Measurements from ENCODE around the gene GNAI3.
A peak's percentile ranks its signal among the peaks of the same experiment; 100 is the strongest.

Gene GNAI3

DNA sequence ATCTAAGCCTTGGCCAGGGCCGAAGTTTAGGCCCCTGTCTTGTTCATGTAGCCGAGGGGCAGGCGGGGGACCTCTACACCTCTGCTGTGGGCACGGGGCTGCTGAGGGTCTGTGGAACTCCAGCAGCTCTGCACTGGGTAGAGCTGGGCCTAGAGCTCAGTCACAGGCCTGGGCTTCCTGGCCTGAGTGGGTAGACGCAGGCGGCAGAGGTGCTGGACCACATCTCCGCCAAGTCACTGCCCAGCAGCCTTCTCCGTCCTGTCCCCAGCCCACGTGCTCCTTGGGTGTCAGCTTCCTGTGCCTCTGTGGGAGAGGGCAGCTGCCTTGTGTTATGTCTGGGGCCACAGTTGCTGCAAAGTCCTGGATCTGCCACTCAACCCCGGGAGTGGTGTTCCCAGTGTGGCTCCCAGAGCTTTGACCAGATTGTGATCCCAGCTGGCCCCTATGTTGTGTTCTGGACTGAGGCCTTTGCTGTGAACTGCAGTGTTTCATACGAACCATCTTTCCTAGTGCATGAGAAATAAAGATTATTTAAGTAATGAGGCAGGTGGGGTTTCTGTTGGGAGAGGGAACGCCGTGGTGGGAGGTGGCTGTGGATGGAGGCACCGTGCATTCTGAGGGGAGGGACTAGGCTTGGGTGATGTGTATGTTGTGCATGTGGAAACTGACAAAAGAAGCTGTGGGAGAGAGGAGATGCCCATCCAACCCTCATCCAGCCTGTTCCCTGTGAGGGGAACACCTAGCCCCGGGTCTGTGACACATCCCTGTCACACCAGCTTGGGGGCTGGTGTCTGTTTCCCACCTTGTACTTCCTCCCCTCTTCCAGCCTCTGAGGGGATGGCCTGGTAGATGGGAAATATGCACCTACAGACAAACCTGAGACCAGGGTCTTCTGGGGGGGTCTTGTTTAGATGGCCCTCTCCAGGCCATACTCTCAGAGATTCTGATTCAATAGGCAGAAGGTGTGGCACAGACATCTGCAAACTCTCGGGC is 83.4 kb downstream of the GNAI3 start:
- peak overlapping the region; percentile 95 for H2BK15ac ChIP-seq (ENCODE audit: low read length)
- H2BK120ac ChIP-seq (ENCODE audit: low read depth, low read length), result no peak overlapping the region
- H2AK5ac ChIP-seq (ENCODE audit: low read depth, low read length), result peak overlapping the region; percentile 95
- no peak overlapping the region for H3K9ac ChIP-seq (ENCODE audit: low read depth, low read length, poor library complexity)
- peak overlapping the region; percentile 76 for H3K27ac ChIP-seq (replicated peaks; ENCODE audit: low read length)
- peak overlapping the region; percentile 47 for H3K14ac ChIP-seq (ENCODE audit: low read length)
- H3K79me1 ChIP-seq (ENCODE audit: low read depth, low read length), result peaks cover 1% of the 10 kb centered on the region
- no peak overlapping the region for H4K8ac ChIP-seq (ENCODE audit: low read depth, low read length)
- peak overlapping the region; percentile 95 for H2BK12ac ChIP-seq (ENCODE audit: low read length)
- peaks cover 6 to 17% of the 10 kb centered on the region in 2 donors for H3K4me1 ChIP-seq (ENCODE audit: control insufficient read depth in 2 of 2, insufficient read depth in 1 of 2, low read depth in 1 of 2, low read length in 2 of 2)
- H2AFZ ChIP-seq (ENCODE audit: low read length), result no peak overlapping the region
- no peaks in the 10 kb centered on the region for H3K9me3 ChIP-seq (replicated peaks in 1 of 2; ENCODE audit: control insufficient read depth in 2 of 2, insufficient read depth in 1 of 2, low read depth in 1 of 2, low read length in 2 of 2)
- no peak overlapping the region for H3K4me3 ChIP-seq (ENCODE audit: low read length in 2 of 2)
- WGBS, 2 donors (ENCODE audit: extremely low coverage in 2 of 2, insufficient read length in 2 of 2, insufficient replicate concordance in 1 of 2), result no CpG with 5 or more reads among the region's 16 CpGs
- H3K23ac ChIP-seq (ENCODE audit: low read depth, low read length, poor library complexity), result no peak overlapping the region
- H3K27me3 ChIP-seq (ENCODE audit: control insufficient read depth in 3 of 3, insufficient read depth in 3 of 3, low read depth in 1 of 3, low read length in 3 of 3), result no peaks in the 10 kb centered on the region
- no peak overlapping the region for H2BK5ac ChIP-seq (ENCODE audit: low read length)
- H3K4ac ChIP-seq (ENCODE audit: low read length), result no peak overlapping the region
- no peak overlapping the region for H4K91ac ChIP-seq (ENCODE audit: low read depth, low read length, poor library complexity)
- peaks cover 41 to 51% of the 10 kb centered on the region in 2 donors for H3K36me3 ChIP-seq (replicated peaks in 1 of 2; ENCODE audit: control insufficient read depth in 2 of 2, insufficient read depth in 2 of 2, low read length in 2 of 2)
- DNase-seq (ENCODE audit: low spot score), result no peak
- no peak overlapping the region for H3K4me2 ChIP-seq (ENCODE audit: insufficient read depth, low read length, poor library complexity, severe bottlenecking)
- H3K18ac ChIP-seq (ENCODE audit: low read length), result peak overlapping the region; percentile 72

DNA sequence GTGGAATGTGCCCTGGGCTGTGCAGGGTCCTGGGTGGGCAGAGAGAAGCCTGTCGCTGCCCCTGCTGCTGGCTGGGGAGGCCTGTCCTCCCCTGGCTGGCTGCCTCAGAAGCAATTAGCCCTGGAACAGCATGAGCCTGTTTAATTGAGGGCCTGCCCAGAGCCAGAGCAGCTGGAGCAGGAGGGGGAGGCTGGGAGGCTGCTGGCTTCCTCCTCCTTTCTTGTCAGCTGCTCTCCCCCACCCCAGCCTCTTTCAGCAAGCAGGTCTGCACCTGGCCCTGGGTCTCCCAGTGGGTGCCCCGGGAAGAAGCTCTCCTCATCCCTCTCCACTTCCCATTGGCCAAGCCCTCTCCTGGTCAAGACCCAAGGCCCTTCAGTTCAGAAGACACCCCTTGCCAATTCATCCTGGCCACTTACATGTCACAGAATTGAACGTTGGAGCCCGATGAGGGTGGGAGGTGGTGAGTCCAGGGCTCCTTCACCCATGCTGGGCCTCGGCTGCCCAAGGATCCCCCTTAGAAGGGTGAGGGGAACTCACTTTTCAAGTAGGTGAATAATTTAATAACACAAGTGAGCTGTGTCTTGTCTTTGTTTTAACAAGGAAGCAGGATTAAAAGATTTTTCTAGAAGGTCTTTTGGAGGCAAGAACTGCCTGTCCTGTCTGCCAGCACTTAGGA is 84.4 kb downstream of the GNAI3 start:
- Histone ChIP-seq H3K79me1 (ENCODE audit: low read depth, low read length) (peaks cover 1% of the 10 kb centered on the region), H2BK120ac (ENCODE audit: low read depth, low read length) (peak overlapping the region; percentile 97), H3K9me3 (replicated peaks in 1 of 2; ENCODE audit: control insufficient read depth in 2 of 2, insufficient read depth in 1 of 2, low read depth in 1 of 2, low read length in 2 of 2) (no peaks in the 10 kb centered on the region), H2AK5ac (ENCODE audit: low read depth, low read length) (peak overlapping the region; percentile 95), H2BK12ac (ENCODE audit: low read length) (no peak overlapping the region), H3K23ac (ENCODE audit: low read depth, low read length, poor library complexity) (no peak overlapping the region), H3K4me3 (ENCODE audit: low read length in 2 of 2) (no peak overlapping the region), H3K4me2 (ENCODE audit: insufficient read depth, low read length, poor library complexity, severe bottlenecking) (peak overlapping the region; percentile 31), H3K4me1 (ENCODE audit: control insufficient read depth in 2 of 2, insufficient read depth in 1 of 2, low read depth in 1 of 2, low read length in 2 of 2) (peaks cover 6 to 17% of the 10 kb centered on the region in 2 donors), H3K9ac (ENCODE audit: low read depth, low read length, poor library complexity) (no peak overlapping the region), H3K27ac (replicated peaks; ENCODE audit: low read length) (peak overlapping the region; percentile 76), H2BK15ac (ENCODE audit: low read length) (peak overlapping the region; percentile 17), H3K36me3 (replicated peaks in 1 of 2; ENCODE audit: control insufficient read depth in 2 of 2, insufficient read depth in 2 of 2, low read length in 2 of 2) (peaks cover 32 to 41% of the 10 kb centered on the region in 2 donors), H3K4ac (ENCODE audit: low read length) (peak overlapping the region; percentile 13), H4K91ac (ENCODE audit: low read depth, low read length, poor library complexity) (no peak overlapping the region), H2AFZ (ENCODE audit: low read length) (no peak overlapping the region), H4K8ac (ENCODE audit: low read depth, low read length) (no peak overlapping the region), H3K18ac (ENCODE audit: low read length) (peak overlapping the region; percentile 85), H2BK5ac (ENCODE audit: low read length) (no peak overlapping the region), H3K14ac (ENCODE audit: low read length) (peak overlapping the region; percentile 60), H3K27me3 (ENCODE audit: control insufficient read depth in 3 of 3, insufficient read depth in 3 of 3, low read depth in 1 of 3, low read length in 3 of 3) (no peaks in the 10 kb centered on the region)
- WGBS, 2 donors (ENCODE audit: extremely low coverage in 2 of 2, insufficient read length in 2 of 2, insufficient replicate concordance in 1 of 2), result no CpG with 5 or more reads among the region's 5 CpGs
- peak; percentile 54 for DNase-seq (ENCODE audit: low spot score)

DNA sequence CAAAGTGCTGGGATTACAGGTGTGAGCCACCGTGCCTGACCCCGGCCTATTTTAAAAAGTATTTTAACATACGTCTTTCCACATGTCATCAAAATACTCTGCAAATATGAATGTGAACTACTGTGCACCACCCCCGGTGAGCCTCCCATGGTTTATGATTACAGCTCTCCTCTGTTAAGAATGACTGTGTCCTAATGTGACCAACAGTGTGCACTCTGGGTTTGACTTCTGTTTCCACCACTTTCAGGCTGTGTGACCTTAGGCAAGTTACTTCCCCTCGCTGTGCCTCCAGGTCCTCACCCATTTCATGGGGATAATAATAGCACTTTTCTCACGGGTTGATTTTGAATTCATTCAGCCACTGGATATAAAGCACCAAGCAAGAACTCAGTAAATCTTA is 85.9 kb downstream of the GNAI3 start:
- no peak overlapping the region for H3K9ac ChIP-seq (ENCODE audit: low read depth, low read length, poor library complexity)
- H3K4me2 ChIP-seq (ENCODE audit: insufficient read depth, low read length, poor library complexity, severe bottlenecking), result no peak overlapping the region
- no peak overlapping the region for H2BK120ac ChIP-seq (ENCODE audit: low read depth, low read length)
- no peak overlapping the region for H2BK15ac ChIP-seq (ENCODE audit: low read length)
- no peaks in the 10 kb centered on the region for H3K9me3 ChIP-seq (replicated peaks in 1 of 2; ENCODE audit: control insufficient read depth in 2 of 2, insufficient read depth in 1 of 2, low read depth in 1 of 2, low read length in 2 of 2)
- no CpG with 5 or more reads among the region's 6 CpGs for WGBS, 2 donors (ENCODE audit: extremely low coverage in 2 of 2, insufficient read length in 2 of 2, insufficient replicate concordance in 1 of 2)
- H2AK5ac ChIP-seq (ENCODE audit: low read depth, low read length), result no peak overlapping the region
- no peak overlapping the region for H3K4ac ChIP-seq (ENCODE audit: low read length)
- H3K4me1 ChIP-seq (ENCODE audit: control insufficient read depth in 2 of 2, insufficient read depth in 1 of 2, low read depth in 1 of 2, low read length in 2 of 2), result peaks cover 6 to 17% of the 10 kb centered on the region in 2 donors
- H3K27ac ChIP-seq (replicated peaks; ENCODE audit: low read length), result no peak overlapping the region
- H3K4me3 ChIP-seq (ENCODE audit: low read length in 2 of 2), result no peak overlapping the region
- H3K18ac ChIP-seq (ENCODE audit: low read length), result no peak overlapping the region
- H3K14ac ChIP-seq (ENCODE audit: low read length), result no peak overlapping the region
- H3K79me1 ChIP-seq (ENCODE audit: low read depth, low read length), result peaks cover 1% of the 10 kb centered on the region
- H3K23ac ChIP-seq (ENCODE audit: low read depth, low read length, poor library complexity), result no peak overlapping the region
- H4K91ac ChIP-seq (ENCODE audit: low read depth, low read length, poor library complexity), result no peak overlapping the region
- no peak overlapping the region for H2BK5ac ChIP-seq (ENCODE audit: low read length)
- no peak overlapping the region for H4K8ac ChIP-seq (ENCODE audit: low read depth, low read length)
- DNase-seq (ENCODE audit: low spot score), result no peak
- no peak overlapping the region for H2BK12ac ChIP-seq (ENCODE audit: low read length)
- H3K27me3 ChIP-seq (ENCODE audit: control insufficient read depth in 3 of 3, insufficient read depth in 3 of 3, low read depth in 1 of 3, low read length in 3 of 3), result no peaks in the 10 kb centered on the region
- H2AFZ ChIP-seq (ENCODE audit: low read length), result no peak overlapping the region
- H3K36me3 ChIP-seq (replicated peaks in 1 of 2; ENCODE audit: control insufficient read depth in 2 of 2, insufficient read depth in 2 of 2, low read length in 2 of 2), result peaks cover 18 to 26% of the 10 kb centered on the region in 2 donors
